GM21576 (cell line): ENCODE data around the gene NDUFS8.
"Not testable (repeated sequence)": the region's sequence is repeated elsewhere in the genome, so short reads cannot be mapped to it uniquely, and the experiment has no call there.

Source experiments
- ATAC-seq: cut with Tn5 transposase; IDR thresholded peaks from one replicate; pipeline ENCODE4 v1.9.1; 2021; ENCODE audit warnings: mild to moderate bottlenecking, moderate library complexity; ENCODE audit not compliant: unreplicated experiment

The NDUFS8 gene

GRCh38 chr11:68030318-68031143 is at the start of gene NDUFS8:
NDUFS8 (plus strand) TSS chr11:68030681; CDS start chr11:68032152, 1,471 bp downstream.
- peak; percentile 92 for ATAC-seq

GRCh38 chr11:67981226-67981625 is 49.3 kb upstream of the NDUFS8 start:
- ATAC-seq: not testable (repeated sequence)

GRCh38 chr11:67982255-67982857 is 48.1 kb upstream of the NDUFS8 start:
- not testable (repeated sequence) for ATAC-seq

- no peak for ATAC-seq
Measured at GRCh38 chr11:67983951-67984350, 46.5 kb upstream of the NDUFS8 start.

GRCh38 chr11:67985302-67985701 is 45.2 kb upstream of the NDUFS8 start:
- not testable (repeated sequence) for ATAC-seq

GRCh38 chr11:67990546-67991346 is 39.7 kb upstream of the NDUFS8 start:
- not testable (repeated sequence) for ATAC-seq

GRCh38 chr11:67991347-67992121 is 38.9 kb upstream of the NDUFS8 start:
- not testable (repeated sequence) for ATAC-seq

GRCh38 chr11:67993821-67994220 is 36.7 kb upstream of the NDUFS8 start:
- ATAC-seq: not testable (repeated sequence)

- ATAC-seq: not testable (repeated sequence)
Measured at GRCh38 chr11:67994387-67994786, 36.1 kb upstream of the NDUFS8 start.

GRCh38 chr11:67995129-67995528 is 35.4 kb upstream of the NDUFS8 start:
- ATAC-seq: not testable (repeated sequence)

GRCh38 chr11:67995579-67995978 is 34.9 kb upstream of the NDUFS8 start:
- not testable (repeated sequence) for ATAC-seq

GRCh38 chr11:67996051-67996450 is 34.4 kb upstream of the NDUFS8 start:
- ATAC-seq: no peak

- no peak for ATAC-seq
Measured at GRCh38 chr11:67996622-67997474, 33.6 kb upstream of the NDUFS8 start.

- no peak for ATAC-seq
Measured at GRCh38 chr11:67997475-67997921, 33.0 kb upstream of the NDUFS8 start.

GRCh38 chr11:67998150-67999045 is 32.1 kb upstream of the NDUFS8 start:
- no peak for ATAC-seq

GRCh38 chr11:67999201-67999629 is 31.3 kb upstream of the NDUFS8 start:
- no peak for ATAC-seq

- no peak for ATAC-seq
Measured at GRCh38 chr11:67999704-68000103, 30.8 kb upstream of the NDUFS8 start.

GRCh38 chr11:68002575-68002937 is 27.9 kb upstream of the NDUFS8 start:
- ATAC-seq: peak; percentile 14
